K562 (cell line): Measurements from ENCODE around the gene NRSN2.

Experiments used
- ADNP ChIP-seq: fragments of 200-800 bp; sonication (Bioruptor generic); IDR thresholded peaks from 2 replicates; pipeline ENCODE4 v1.6.1; 2016; ENCODE audit warnings: missing genetic modification characterization, missing compliant biosample characterization
- E2F6 ChIP-seq, 2 experiments: IDR thresholded peaks; 2 replicates each; pipeline ENCODE4 v1.6.1; 2011; ENCODE audit warnings: borderline replicate concordance in 1 of 2, control low read depth in 1 of 2, low read depth in 1 of 2, low read length in 1 of 2, mild to moderate bottlenecking in 1 of 2, mixed read lengths in 1 of 2, moderate library complexity in 1 of 2; ENCODE audit not compliant: insufficient read depth in 1 of 2, insufficient read length in 1 of 2, poor library complexity in 1 of 2, severe bottlenecking in 1 of 2; ENCODE audit errors: extremely low read depth in 1 of 2
- EZH2 ChIP-seq: IDR thresholded peaks from 2 replicates; pipeline ENCODE4 v1.6.1; 2012; ENCODE audit warnings: low read depth, mild to moderate bottlenecking, inconsistent platforms, low read length, borderline replicate concordance
- HMBOX1 ChIP-seq: sonication (generic); IDR thresholded peaks from 2 replicates; pipeline ENCODE4 v1.6.1; 2016
- KAT2B ChIP-seq: IDR thresholded peaks from one replicate; pipeline ENCODE4 v1.6.1; 2012; ENCODE audit warnings: low read depth, mild to moderate bottlenecking, control low read depth, inconsistent platforms, low read length, moderate library complexity
- KAT7 ChIP-seq: sonication (generic); formaldehyde crosslinking; IDR thresholded peaks from 2 replicates; pipeline ENCODE4 v1.8.0; 2022; ENCODE audit warnings: missing genetic modification reagents, mild to moderate bottlenecking, borderline replicate concordance
- POLR2AphosphoS5 ChIP-seq: IDR thresholded peaks from 2 replicates; pipeline ENCODE4 v1.6.1; 2011; ENCODE audit warnings: mild to moderate bottlenecking, low read depth, low read length, moderate library complexity; ENCODE audit not compliant: control insufficient read depth, insufficient read depth

DNA sequence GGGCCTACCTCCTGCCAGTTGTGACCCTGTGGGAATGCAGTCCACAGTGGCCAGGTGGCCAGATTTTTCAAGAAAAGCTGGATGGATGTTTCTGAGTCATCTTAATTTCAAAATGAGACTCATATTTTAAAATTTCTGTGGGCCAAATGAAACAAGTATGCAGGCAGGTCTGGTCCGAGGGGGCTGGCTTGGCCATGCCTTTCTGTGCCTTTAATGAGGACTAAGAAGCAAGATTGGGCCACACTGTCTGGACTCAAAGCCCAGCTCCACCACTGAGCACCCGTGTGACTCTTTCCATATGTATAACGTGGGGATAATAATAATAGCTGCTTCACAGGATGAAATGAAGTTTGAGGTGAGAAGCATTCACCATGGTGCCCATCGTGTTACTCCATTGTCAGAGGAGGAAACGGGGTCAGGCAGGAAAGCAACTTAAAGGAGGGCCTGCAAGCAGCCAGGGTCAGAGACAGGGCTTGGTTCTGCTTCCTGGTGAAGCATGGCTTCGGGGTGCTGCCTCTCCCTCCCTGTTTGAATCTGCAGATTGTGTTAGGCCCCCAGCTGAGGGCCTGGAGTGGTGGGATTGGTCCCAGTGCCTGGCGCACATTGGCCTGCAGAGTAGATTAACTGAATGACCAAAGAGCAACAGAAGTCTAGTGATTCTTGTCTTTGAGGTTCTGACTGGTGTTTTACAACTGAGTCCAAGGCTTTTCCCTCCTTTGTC is 17.8 kb upstream of the NRSN2 start:
- TF ChIP-seq KAT2B (no peak), HMBOX1 (no peak), EZH2 (no peak), ADNP (tag) (no peak), POLR2AphosphoS5 (no peak), E2F6 (IDR thresholded peaks at IDR 0.05; ENCODE audit: borderline replicate concordance in 1 of 2, extremely low read depth in 1 of 2, insufficient read depth in 1 of 2, insufficient read length in 1 of 2, low read depth in 1 of 2, low read length in 1 of 2, poor library complexity in 1 of 2, severe bottlenecking in 1 of 2) (no peak), KAT7 (no peak)
